C4-2B (cell line): ENCODE data around the gene MYO7A.

Experiments
- H3K27ac ChIP-seq: fragments of 450-650 bp; 2 replicates; pipeline ENCODE4 v1.5.1; 2017
- ZFX ChIP-seq: fragments of 450-650 bp; IDR thresholded peaks from 2 replicates; pipeline ENCODE4 v1.6.1; 2017
- TF ChIP-seq, protein P1 (sequence below): fragments of 450-650 bp; conservative IDR thresholded peaks from 2 replicates; pipeline ENCODE4 v1.5.1; 2017; ENCODE audit warnings: mild to moderate bottlenecking

Gene MYO7A

DNA sequence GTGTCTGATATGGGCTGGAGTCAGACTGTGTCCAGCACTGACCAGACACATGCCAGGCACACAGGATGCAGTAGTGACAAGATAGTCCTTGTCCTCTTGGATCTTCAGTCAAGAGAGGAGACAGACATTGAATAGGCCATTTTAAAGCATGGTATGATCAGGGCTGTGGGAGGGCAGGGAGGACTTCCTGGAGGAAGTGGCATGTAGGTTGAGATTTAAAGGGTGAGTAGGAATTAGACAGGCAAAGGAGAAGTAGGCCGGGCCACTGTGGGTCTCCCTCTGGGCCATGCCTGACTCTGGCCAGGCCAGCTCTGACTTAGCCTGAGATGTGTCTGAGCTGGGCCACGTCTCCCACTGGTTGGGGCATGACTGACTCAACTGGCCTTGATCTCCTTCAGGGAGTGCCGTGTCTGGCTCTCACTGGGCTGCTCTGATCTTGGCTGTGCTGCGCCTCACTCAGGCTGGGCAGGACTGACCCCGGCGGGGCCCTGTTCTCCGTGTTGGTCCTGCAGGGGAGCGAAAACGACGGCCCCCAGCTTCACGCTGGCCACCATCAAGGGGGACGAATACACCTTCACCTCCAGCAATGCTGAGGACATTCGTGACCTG lies 71.2 kb downstream of the MYO7A start:
- TF ChIP-seq, protein P1, sequence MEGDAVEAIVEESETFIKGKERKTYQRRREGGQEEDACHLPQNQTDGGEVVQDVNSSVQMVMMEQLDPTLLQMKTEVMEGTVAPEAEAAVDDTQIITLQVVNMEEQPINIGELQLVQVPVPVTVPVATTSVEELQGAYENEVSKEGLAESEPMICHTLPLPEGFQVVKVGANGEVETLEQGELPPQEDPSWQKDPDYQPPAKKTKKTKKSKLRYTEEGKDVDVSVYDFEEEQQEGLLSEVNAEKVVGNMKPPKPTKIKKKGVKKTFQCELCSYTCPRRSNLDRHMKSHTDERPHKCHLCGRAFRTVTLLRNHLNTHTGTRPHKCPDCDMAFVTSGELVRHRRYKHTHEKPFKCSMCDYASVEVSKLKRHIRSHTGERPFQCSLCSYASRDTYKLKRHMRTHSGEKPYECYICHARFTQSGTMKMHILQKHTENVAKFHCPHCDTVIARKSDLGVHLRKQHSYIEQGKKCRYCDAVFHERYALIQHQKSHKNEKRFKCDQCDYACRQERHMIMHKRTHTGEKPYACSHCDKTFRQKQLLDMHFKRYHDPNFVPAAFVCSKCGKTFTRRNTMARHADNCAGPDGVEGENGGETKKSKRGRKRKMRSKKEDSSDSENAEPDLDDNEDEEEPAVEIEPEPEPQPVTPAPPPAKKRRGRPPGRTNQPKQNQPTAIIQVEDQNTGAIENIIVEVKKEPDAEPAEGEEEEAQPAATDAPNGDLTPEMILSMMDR: no peak
- TF ChIP-seq ZFX: no peak
- H3K27ac ChIP-seq: no peak overlapping the region

DNA sequence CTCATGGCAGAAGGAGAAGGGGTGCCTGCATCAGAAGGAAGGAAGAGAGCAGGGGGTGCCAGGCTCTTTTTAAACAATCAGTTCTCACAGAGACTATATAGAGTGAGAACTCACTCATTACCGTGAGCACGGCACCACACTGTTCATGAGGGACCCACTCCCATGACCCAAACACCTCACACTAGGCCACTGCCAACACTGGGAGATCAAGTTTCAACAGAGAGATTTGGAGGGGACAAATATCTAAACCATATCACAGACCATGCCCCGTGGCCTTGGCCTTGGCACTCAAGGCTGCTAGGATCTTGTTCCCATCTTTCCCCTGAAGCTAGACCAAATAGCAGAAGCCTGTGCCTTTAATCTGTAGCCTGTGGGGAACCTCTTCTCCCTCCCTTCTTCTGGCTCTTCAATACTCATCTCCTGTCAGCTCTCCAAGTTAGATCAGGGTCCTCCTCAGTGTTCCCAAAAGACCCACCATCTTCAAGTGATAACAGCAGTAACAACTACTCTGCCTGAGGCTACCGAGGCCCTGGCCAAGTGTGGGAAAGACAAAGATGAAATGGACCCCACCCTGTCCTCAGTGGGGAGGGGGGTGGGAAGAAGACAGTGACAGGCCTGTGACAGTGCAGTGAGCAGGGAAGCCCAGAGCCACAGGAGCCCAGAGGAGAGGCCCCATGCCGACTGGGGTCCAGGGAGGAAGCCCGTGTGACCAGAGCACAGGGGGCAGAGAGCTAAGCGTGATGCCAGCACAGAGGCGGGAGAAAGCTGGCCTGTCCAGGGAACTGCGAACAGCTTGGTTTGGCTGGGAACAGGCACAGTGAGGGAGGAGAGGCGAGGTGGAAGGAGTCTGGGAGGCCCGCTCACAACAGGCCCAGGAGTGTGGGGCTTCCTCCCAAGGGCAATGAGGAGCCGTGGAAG lies 72.6 kb downstream of the MYO7A start:
- TF ChIP-seq, protein P1: no peak
- no peak for TF ChIP-seq ZFX
- H3K27ac ChIP-seq: no peak overlapping the region

DNA sequence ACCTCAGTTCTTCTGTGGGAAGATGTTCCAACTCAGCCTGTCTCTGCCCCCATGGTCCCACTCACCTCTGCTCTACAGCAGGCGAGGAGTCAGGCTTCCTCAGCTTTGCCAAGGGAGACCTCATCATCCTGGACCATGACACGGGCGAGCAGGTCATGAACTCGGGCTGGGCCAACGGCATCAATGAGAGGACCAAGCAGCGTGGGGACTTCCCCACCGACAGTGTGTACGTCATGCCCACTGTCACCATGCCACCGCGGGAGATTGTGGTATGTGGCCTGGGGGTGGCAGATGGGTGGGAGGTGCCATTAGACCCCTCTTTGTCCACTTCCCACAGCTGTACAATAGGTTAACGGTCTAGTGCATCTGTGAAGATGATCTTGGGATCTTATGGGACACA lies 73.3 kb downstream of the MYO7A start:
- no peak overlapping the region for H3K27ac ChIP-seq
- TF ChIP-seq ZFX: no peak
- TF ChIP-seq, protein P1: no peak

DNA sequence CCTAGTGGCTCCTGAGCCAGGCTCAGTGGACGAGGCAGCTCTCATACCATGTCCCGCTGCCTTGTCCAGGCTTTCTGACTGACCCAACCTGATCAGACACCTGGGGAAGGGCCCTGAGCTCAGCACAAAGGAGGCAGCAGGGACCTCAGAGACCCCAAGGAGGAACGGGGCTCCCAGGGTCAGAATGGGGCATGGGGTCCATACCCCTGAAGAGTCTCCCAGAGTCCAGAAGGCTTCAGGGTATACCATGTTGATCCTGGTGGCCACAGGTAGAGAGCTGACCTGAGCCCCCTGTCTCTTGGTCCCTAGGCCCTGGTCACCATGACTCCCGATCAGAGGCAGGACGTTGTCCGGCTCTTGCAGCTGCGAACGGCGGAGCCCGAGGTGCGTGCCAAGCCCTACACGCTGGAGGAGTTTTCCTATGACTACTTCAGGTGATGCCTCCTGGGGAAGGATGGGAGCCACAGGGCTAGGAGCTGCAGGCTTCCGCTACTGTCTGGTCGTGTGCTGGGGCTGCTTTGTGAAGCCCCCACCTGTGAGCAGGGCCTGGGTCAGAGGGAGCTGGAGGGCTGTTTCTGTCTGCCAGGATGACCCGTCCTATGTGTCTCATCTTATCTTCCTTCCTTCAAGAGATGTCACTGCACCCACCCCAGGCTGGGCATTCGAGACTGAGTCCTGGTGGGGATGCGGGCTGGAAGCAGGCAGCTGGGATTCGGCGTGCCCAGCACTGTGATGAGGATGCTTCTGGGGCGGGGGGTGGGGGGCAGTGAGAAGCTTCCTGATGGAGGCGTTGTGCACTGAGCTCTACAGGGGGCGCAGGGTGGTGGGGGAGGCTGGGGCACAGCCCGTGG lies 74.2 kb downstream of the MYO7A start:
- TF ChIP-seq, protein P1: no peak
- TF ChIP-seq ZFX: no peak
- H3K27ac ChIP-seq: no peak overlapping the region

DNA sequence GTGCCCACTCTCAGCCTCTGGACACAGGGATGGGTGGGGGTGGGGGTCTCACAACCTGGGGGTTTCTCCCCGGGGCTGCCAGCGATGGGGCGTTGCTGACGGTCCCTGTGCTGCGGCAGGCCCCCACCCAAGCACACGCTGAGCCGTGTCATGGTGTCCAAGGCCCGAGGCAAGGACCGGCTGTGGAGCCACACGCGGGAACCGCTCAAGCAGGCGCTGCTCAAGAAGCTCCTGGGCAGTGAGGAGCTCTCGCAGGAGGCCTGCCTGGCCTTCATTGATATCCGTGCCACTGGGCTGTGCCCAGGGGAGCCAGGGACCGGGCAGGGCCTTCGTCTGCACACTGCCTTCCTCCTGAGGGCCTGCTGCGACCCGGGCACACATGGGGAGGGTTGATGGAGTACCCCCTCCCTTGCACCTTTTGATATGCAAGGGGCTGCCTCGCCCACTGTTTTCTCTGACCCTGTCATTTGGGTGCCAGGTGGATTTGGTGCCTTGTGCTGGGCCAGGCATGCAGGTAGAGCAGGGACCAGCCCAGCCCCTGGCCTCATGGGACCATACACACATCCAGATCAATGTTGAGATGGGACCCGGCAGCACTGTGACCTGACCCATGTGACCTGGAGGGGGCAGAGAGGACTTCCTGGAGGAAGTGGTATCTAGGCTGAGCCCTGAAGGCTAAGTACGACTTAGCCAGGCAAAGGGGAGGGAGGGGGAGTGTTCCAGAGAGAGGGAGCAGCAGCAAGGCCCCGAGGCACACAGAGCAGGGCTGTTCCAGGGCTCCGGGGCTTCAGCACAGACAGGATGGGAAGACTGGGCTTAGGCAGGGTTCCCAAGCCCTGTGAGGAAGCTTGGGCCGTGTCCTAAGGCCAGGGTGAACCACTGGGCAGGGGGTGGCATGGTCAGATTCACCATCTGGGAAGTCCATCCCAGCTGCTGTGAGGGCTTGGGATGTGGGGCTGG lies 75.2 kb downstream of the MYO7A start:
- TF ChIP-seq, protein P1: no peak
- TF ChIP-seq ZFX: no peak
- no peak overlapping the region for H3K27ac ChIP-seq

DNA sequence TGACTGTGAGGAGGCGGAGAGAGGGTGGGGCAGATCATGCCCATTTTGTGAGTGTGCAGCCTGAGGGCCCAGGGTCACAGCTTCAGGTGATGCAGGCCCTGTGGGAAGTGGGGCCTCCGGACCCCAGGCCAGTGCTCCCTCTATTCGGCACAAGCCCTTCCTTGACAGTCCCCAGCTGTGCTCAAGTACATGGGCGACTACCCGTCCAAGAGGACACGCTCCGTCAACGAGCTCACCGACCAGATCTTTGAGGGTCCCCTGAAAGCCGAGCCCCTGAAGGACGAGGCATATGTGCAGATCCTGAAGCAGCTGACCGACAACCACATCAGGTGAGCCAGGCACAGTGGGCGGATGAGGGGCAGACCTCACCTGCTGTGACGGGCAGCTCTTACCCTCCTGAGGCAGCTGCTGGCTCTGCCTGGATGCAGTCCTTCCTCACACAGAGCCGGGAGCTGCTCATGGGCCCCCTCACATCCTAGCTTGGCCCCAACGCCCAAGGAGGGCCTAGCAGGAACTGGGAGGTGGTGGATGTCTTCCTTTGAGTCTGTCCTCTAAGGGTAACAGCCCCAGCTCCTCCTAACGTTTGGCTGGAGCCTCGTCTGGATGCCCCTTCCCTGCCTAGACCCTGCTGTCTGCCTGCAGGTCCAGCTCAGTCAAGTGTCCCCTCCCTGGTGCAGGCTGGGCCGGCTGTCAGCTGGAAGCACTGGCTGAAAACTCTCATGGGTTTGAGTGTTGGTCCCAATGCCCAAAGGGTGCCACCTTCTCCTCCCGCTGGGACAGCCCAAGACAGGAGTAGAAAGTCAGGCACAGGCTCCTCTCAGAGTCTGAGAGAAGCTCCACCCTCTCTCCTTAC lies 76.1 kb downstream of the MYO7A start:
- TF ChIP-seq, protein P1: no peak
- no peak for TF ChIP-seq ZFX
- H3K27ac ChIP-seq: no peak overlapping the region
